ENCODE data around the gene FNBP1. TPM values are rescaled to one million over a fixed set of nuclear protein-coding genes. Genes with fewer than 3 reads are reported as not detected.

Gene FNBP1
- polyA plus RNA-seq, 2 of the 4 experiments (the other 2 are of a cell fraction), result 10.6 to 15.6 TPM

DNA sequence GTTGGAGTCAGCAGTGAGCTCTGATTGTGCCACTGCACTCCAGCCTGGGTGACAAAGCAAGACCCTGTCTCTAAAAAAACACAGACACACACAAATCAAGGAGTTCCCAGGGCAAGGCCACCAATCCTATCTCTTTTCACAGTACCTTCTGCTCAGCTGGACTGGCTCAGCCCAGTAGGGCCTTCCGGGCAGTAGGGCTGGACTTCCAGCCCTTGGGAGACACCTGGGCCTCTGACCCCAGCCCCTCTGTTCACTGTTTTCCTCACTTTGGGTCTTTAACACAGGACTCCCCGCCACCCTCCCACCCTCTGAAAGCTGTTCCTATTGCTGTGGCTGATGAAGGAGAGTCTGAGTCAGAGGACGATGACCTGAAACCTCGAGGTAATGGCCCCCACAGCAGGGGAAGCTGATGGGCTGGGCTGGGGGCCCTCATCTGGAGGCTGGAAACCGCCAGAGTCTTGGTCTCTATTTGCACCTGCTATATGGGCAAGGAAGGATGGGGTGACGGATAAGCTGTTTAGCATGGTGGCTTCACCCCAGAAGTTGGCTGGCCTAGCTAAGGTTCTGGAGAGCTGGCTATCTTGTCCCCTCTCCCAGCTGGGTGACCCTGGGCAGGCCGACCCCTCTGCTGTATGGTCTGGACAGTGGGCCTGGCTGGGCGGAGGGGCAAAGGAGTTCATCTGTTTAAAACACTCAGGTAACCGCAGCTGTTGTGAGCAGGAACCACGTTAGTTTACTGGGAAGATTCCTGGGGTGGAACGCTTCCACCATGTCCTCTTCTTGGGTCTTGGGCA lies 182.1 kb downstream of the FNBP1 start:
- FAIRE-seq (no peak), DNase-seq (ENCODE audit: low read depth in 1 of 2, low spot score in 1 of 2) (no peak), ATAC-seq (no peak)
- Histone ChIP-seq H3K4me2 (no peak overlapping the region), H3K4me1 (no peaks in the 10 kb centered on the region), H3K27ac (no peak overlapping the region), H3K9me3 (no peaks in the 10 kb centered on the region), H3K4me3 (no peak overlapping the region)
- ChIA-PET POLR2A (no interaction called here), CTCF (interaction anchor here (2.4 kb wide), 1 partner anchor 24 kb away, joined by 10 read pairs; no protein-coding TSS in a partner anchor)
- WGBS (ENCODE audit: missing lambda C conversion rate), result 80% methylated on average over 11 of the region's 11 CpGs
- TF ChIP-seq PBX3 (IDR thresholded peaks at IDR 0.05) (no peak), HES2 (IDR thresholded peaks at IDR 0.05) (no peak), RARB (CRISPR knock-in tag; IDR thresholded peaks at IDR 0.05) (no peak), RCOR1 (IDR thresholded peaks at IDR 0.05; ENCODE audit: low read depth, low read length) (no peak), USF2 (IDR thresholded peaks at IDR 0.05) (no peak), NPAS2 (CRISPR knock-in tag; IDR thresholded peaks at IDR 0.05; ENCODE audit: borderline replicate concordance) (no peak), HOXB13 (CRISPR knock-in tag; IDR thresholded peaks at IDR 0.05; ENCODE audit: low read depth) (no peak), POLR2A (IDR thresholded peaks at IDR 0.05; ENCODE audit: low read length) (no peak), CHD4 (IDR thresholded peaks at IDR 0.05; ENCODE audit: borderline replicate concordance) (no peak), NR3C1 (IDR thresholded peaks at IDR 0.05) (no peak), HOXB5 (CRISPR knock-in tag; IDR thresholded peaks at IDR 0.05) (no peak), HMGXB4 (CRISPR knock-in tag; IDR thresholded peaks at IDR 0.05; ENCODE audit: borderline replicate concordance) (no peak), POLR2AphosphoS2 (conservative IDR thresholded peaks at IDR 0.05; ENCODE audit: low read length) (no peak), HDAC2 (IDR thresholded peaks at IDR 0.05) (no peak), ZC3H11A (IDR thresholded peaks at IDR 0.05) (no peak), MAZ (IDR thresholded peaks at IDR 0.05; ENCODE audit: borderline replicate concordance, low read depth, low read length) (no peak), CHD2 (IDR thresholded peaks at IDR 0.05; ENCODE audit: low read length, partially characterized antibody) (no peak), E2F6 (IDR thresholded peaks at IDR 0.05; ENCODE audit: borderline replicate concordance, low read depth) (no peak), FOSL2 (IDR thresholded peaks at IDR 0.05) (no peak), FOSL2 (CRISPR knock-in tag; IDR thresholded peaks at IDR 0.05) (no peak)

GRCh38 chr9:129858167-129858962 lies 184.6 kb downstream of the FNBP1 start:
- ATAC-seq, result no peak
- FAIRE-seq, result no peak
- DNase-seq (ENCODE audit: low read depth in 1 of 2, low spot score in 1 of 2), result no peak
- Histone ChIP-seq H3K9me3 (no peaks in the 10 kb centered on the region), H3K4me2 (no peak overlapping the region), H3K4me1 (no peaks in the 10 kb centered on the region), H3K27ac (no peak overlapping the region), H3K4me3 (no peak overlapping the region)
- CTCF ChIA-PET, result interaction anchor here (1.1 to 1.4 kb wide), 2 partner anchors 17 to 241 kb away, joined by 3 to 4 read pairs; no protein-coding TSS in a partner anchor
- POLR2A ChIA-PET, result no interaction called here
- 91% methylated on average over 11 of the region's 11 CpGs for WGBS (ENCODE audit: missing lambda C conversion rate)
- TF ChIP-seq TFCP2L1 (CRISPR knock-in tag; IDR thresholded peaks at IDR 0.05), result no peak
- no peak for TF ChIP-seq EHMT2 (IDR thresholded peaks at IDR 0.05; ENCODE audit: low read depth)
- TF ChIP-seq TP53 (CRISPR knock-in tag; IDR thresholded peaks at IDR 0.05), result no peak
- TF ChIP-seq CHD4 (IDR thresholded peaks at IDR 0.05; ENCODE audit: borderline replicate concordance), result no peak
- no peak for TF ChIP-seq CBX2 (IDR thresholded peaks at IDR 0.05; ENCODE audit: borderline replicate concordance, low read depth)
- no peak for TF ChIP-seq HEYL (CRISPR knock-in tag; IDR thresholded peaks at IDR 0.05)
- no peak for TF ChIP-seq HES2 (IDR thresholded peaks at IDR 0.05)
- TF ChIP-seq PHF8 (IDR thresholded peaks at IDR 0.05; ENCODE audit: borderline replicate concordance, low read depth), result no peak
- no peak for TF ChIP-seq ZFP36 (IDR thresholded peaks at IDR 0.05; ENCODE audit: borderline replicate concordance, partially characterized antibody)
- TF ChIP-seq RARB (CRISPR knock-in tag; IDR thresholded peaks at IDR 0.05), result no peak
